ENCODE data around the gene GPX3.

GRCh38 chr5:151065609-151066008, 45.2 kb downstream of the GPX3 start:
- TF ChIP-seq, protein P1, sequence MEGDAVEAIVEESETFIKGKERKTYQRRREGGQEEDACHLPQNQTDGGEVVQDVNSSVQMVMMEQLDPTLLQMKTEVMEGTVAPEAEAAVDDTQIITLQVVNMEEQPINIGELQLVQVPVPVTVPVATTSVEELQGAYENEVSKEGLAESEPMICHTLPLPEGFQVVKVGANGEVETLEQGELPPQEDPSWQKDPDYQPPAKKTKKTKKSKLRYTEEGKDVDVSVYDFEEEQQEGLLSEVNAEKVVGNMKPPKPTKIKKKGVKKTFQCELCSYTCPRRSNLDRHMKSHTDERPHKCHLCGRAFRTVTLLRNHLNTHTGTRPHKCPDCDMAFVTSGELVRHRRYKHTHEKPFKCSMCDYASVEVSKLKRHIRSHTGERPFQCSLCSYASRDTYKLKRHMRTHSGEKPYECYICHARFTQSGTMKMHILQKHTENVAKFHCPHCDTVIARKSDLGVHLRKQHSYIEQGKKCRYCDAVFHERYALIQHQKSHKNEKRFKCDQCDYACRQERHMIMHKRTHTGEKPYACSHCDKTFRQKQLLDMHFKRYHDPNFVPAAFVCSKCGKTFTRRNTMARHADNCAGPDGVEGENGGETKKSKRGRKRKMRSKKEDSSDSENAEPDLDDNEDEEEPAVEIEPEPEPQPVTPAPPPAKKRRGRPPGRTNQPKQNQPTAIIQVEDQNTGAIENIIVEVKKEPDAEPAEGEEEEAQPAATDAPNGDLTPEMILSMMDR (IDR thresholded peaks at IDR 0.05): no peak
- TF ChIP-seq POLR2A (IDR thresholded peaks at IDR 0.05): no peak
